Testis (tissue), 3 donors: ENCODE data around the gene SYNGR4. TPM values are rescaled to one million over a fixed set of nuclear protein-coding genes. Genes with fewer than 3 reads are reported as not detected.

ENCODE experiments used
- DNase-seq: peaks from one replicate; pipeline ENCODE4 v3.0.0-alpha.2; 2019
- H3K27ac ChIP-seq, 2 donors: fragments of 200-600 bp; sonication (generic); one replicate each; pipeline ENCODE4 v1.5.1; 2019
- H3K27me3 ChIP-seq: fragments of 200-600 bp; sonication (generic); one replicate; pipeline ENCODE4 v1.5.1; 2019
- H3K36me3 ChIP-seq: fragments of 200-600 bp; sonication (generic); one replicate; pipeline ENCODE4 v1.5.1; 2017; ENCODE audit warnings: low read depth; ENCODE audit errors: missing control alignments
- H3K4me1 ChIP-seq: fragments of 200-600 bp; sonication (generic); one replicate; pipeline ENCODE4 v1.5.1; 2019
- H3K4me3 ChIP-seq, 2 donors: fragments of 200-600 bp; sonication (generic); one replicate each; pipeline ENCODE4 v1.5.1; 2017 to 2019
- H3K9me3 ChIP-seq: fragments of 200-600 bp; sonication (generic); one replicate; pipeline ENCODE4 v1.5.1; 2017
- CTCF ChIP-seq, 3 experiments: fragments of 450-650 bp in 2 of 3; fragments of 200-600 bp in 1 of 3; sonication (generic) in 1 of 3; IDR thresholded peaks; one replicate each; pipeline ENCODE4 v1.5.1; 2016 to 2019; ENCODE audit warnings: antibody characterized with exemption in 3 of 3, mild to moderate bottlenecking in 2 of 3, moderate library complexity in 1 of 3
- POLR2A ChIP-seq: fragments of 450-650 bp; IDR thresholded peaks from one replicate; pipeline ENCODE4 v1.6.1; 2017; ENCODE audit warnings: antibody characterized with exemption, mild to moderate bottlenecking, moderate library complexity
- WGBS, 2 donors: methylation state at CpG; one replicate each; pipeline ENCODE4 v1.1.5; 2018; 5-methylcytosine and 5-hydroxymethylcytosine counted together
- intact Hi-C: fragments of 100-400 bp; cut with DNase I; formaldehyde crosslinking; loops from one replicate; pipeline ENCODE4 v1.15.1; 2023; ENCODE audit warnings: low total_unique reads
- polyA plus RNA-seq: library from polyadenylated mRNA; stranded (reverse); fragments of 350-450 nt; fragmentation: Illumina TruSeq; extraction: RNeasy Lipid Tissue Mini Kit (QIAGEN cat#74804); gene quantifications from one replicate; pipeline ENCODE4 v1.2.3, GENCODE V29; 2014; ENCODE audit warnings: low read depth, low replicate concordance; ENCODE audit not compliant: insufficient read depth
- total RNA-seq, 2 donors: library from RNA; depleted of rRNA; stranded (reverse); fragments of >200 nt; gene quantifications; one replicate each; pipeline ENCODE4 v1.2.3, GENCODE V29; 2016

SYNGR4 gene
- total and polyA plus RNA-seq, 3 donors from 2014 or later, result 21.8 to 112 (median 26.1) TPM

GRCh38 chr19:48418317-48419064, 54.3 kb downstream of the SYNGR4 start:
- no peak overlapping the region for H3K4me3 ChIP-seq
- DNase-seq, result no peak
- no peaks in the 10 kb centered on the region for H3K36me3 ChIP-seq
- H3K4me1 ChIP-seq, result peaks cover 3% of the 10 kb centered on the region
- H3K9me3 ChIP-seq, result no peaks in the 10 kb centered on the region
- H3K27ac ChIP-seq, result no peak overlapping the region
- intact Hi-C loops, result no loop called here
- TF ChIP-seq POLR2A, result no peak
- no peak for TF ChIP-seq CTCF (IDR thresholded peaks at IDR 0.05)
- WGBS, 2 donors, result 77 to 80% methylated on average over 6 of the region's 6 CpGs
- no peaks in the 10 kb centered on the region for H3K27me3 ChIP-seq

GRCh38 chr19:48419158-48419920, 55.2 kb downstream of the SYNGR4 start:
- H3K27me3 ChIP-seq, result no peaks in the 10 kb centered on the region
- H3K9me3 ChIP-seq, result no peaks in the 10 kb centered on the region
- peaks cover 3% of the 10 kb centered on the region for H3K4me1 ChIP-seq
- H3K36me3 ChIP-seq, result no peaks in the 10 kb centered on the region
- H3K27ac ChIP-seq, result no peak overlapping the region
- WGBS, 2 donors, result 47 to 63% methylated on average over 23 to 31 of the region's 31 CpGs
- peak; percentile 81 for DNase-seq
- intact Hi-C loops, result no loop called here
- peak overlapping the region in 1 of 2 donors; percentile 45 for H3K4me3 ChIP-seq
- TF ChIP-seq CTCF (IDR thresholded peaks at IDR 0.05) (no peak), POLR2A (no peak)

- H3K4me3 ChIP-seq, result no peak overlapping the region
- H3K9me3 ChIP-seq, result no peaks in the 10 kb centered on the region
- intact Hi-C loops, result no loop called here
- H3K27ac ChIP-seq, result no peak overlapping the region
- DNase-seq, result no peak
- H3K36me3 ChIP-seq, result no peaks in the 10 kb centered on the region
- TF ChIP-seq CTCF (IDR thresholded peaks at IDR 0.05), result no peak
- no peak for TF ChIP-seq POLR2A
- no peaks in the 10 kb centered on the region for H3K27me3 ChIP-seq
- 72 to 74% methylated on average over 12 to 16 of the region's 16 CpGs for WGBS, 2 donors
- H3K4me1 ChIP-seq, result no peaks in the 10 kb centered on the region
Measured at GRCh38 chr19:48421548-48421947, 57.4 kb downstream of the SYNGR4 start.

GRCh38 chr19:48424694-48425219, 60.6 kb downstream of the SYNGR4 start:
- Histone ChIP-seq H3K36me3 (no peaks in the 10 kb centered on the region), H3K27ac (no peak overlapping the region), H3K9me3 (no peaks in the 10 kb centered on the region), H3K4me3 (no peak overlapping the region), H3K4me1 (no peaks in the 10 kb centered on the region), H3K27me3 (no peaks in the 10 kb centered on the region)
- TF ChIP-seq CTCF (IDR thresholded peaks at IDR 0.05), result no peak
- no peak for TF ChIP-seq POLR2A
- WGBS, 2 donors, result 63 to 65% methylated on average over 8 of the region's 8 CpGs
- no peak for DNase-seq
- intact Hi-C loops, result no loop called here

Other genes with a start within 250 kb of the SYNGR4 start
- 10 to 100 TPM; 69.7 to 73.3 TPM for gene LIG1, start 194.0 kb upstream of the SYNGR4 start, total RNA-seq
- gene LIG1, start 194.0 kb upstream of the SYNGR4 start, polyA plus RNA-seq, result 51.9 TPM
- gene ZSWIM9, start 193.7 kb upstream of the SYNGR4 start, total RNA-seq, result 1 to 10 TPM; 5.8 to 7.2 TPM
- gene ZSWIM9, start 193.7 kb upstream of the SYNGR4 start, polyA plus RNA-seq, result 5.1 TPM
- 10 to 100 TPM; 45.4 to 68.4 TPM for gene CARD8, start 108.5 kb upstream of the SYNGR4 start, total RNA-seq
- gene CARD8, start 108.5 kb upstream of the SYNGR4 start, polyA plus RNA-seq, result 53.9 TPM
- 1 to 10 TPM; 2.4 to 3.9 TPM for gene ZNF114, start 94.3 kb upstream of the SYNGR4 start, total RNA-seq
- gene ZNF114, start 94.3 kb upstream of the SYNGR4 start, polyA plus RNA-seq, result 0.22 TPM
- gene EMP3, start 38.8 kb upstream of the SYNGR4 start, total RNA-seq, result 10 to 100 TPM; 28.6 to 31.3 TPM
- 88.3 TPM for gene EMP3, start 38.8 kb upstream of the SYNGR4 start, polyA plus RNA-seq
- gene TMEM143, start 427 bp upstream of the SYNGR4 start, total RNA-seq, result 10 to 100 TPM; 14.1 to 22.9 TPM
- gene TMEM143, start 427 bp upstream of the SYNGR4 start, polyA plus RNA-seq, result 5.0 TPM
- gene KDELR1, start 27.2 kb downstream of the SYNGR4 start, total RNA-seq, result 100 to 1,000 TPM; 149 to 155 TPM
- 187 TPM for gene KDELR1, start 27.2 kb downstream of the SYNGR4 start, polyA plus RNA-seq
- gene GRIN2D, start 29.3 kb downstream of the SYNGR4 start, total RNA-seq, result 1 to 10 TPM; 2.4 to 2.7 TPM
- gene GRIN2D, start 29.3 kb downstream of the SYNGR4 start, polyA plus RNA-seq, result 1.4 TPM
- gene GRWD1, start 81.6 kb downstream of the SYNGR4 start, total RNA-seq, result 10 to 100 TPM; 32.8 to 35.2 TPM
- 17.8 TPM for gene GRWD1, start 81.6 kb downstream of the SYNGR4 start, polyA plus RNA-seq
- gene KCNJ14, start 91.2 kb downstream of the SYNGR4 start, total RNA-seq, result 1 to 10 TPM; 1.6 to 2.2 TPM
- gene KCNJ14, start 91.2 kb downstream of the SYNGR4 start, polyA plus RNA-seq, result 0.66 TPM
- gene CYTH2, start 105.0 kb downstream of the SYNGR4 start, total RNA-seq, result 100 to 1,000 TPM in 1 of 2 donors, 10 to 100 TPM in 1; 92.7 to 123 TPM
- 132 TPM for gene CYTH2, start 105.0 kb downstream of the SYNGR4 start, polyA plus RNA-seq
- gene LMTK3, start 147.5 kb downstream of the SYNGR4 start, total RNA-seq, result 1 to 10 TPM in 1 of 2 donors, under 1 TPM in 1; 0.62 to 1.7 TPM
- gene LMTK3, start 147.5 kb downstream of the SYNGR4 start, polyA plus RNA-seq, result 0.96 TPM
- gene SULT2B1, start 187.8 kb downstream of the SYNGR4 start, total RNA-seq, result 1 to 10 TPM; 1.1 to 1.4 TPM
- 1.0 TPM for gene SULT2B1, start 187.8 kb downstream of the SYNGR4 start, polyA plus RNA-seq
- 100 to 1,000 TPM in 1 of 2 donors, 10 to 100 TPM in 1; 72.6 to 147 TPM for gene SPACA4, start 242.4 kb downstream of the SYNGR4 start, total RNA-seq
- gene SPACA4, start 242.4 kb downstream of the SYNGR4 start, polyA plus RNA-seq, result 145 TPM